ENCODE data around the gene SLC35F3.

The SLC35F3 gene

DNA sequence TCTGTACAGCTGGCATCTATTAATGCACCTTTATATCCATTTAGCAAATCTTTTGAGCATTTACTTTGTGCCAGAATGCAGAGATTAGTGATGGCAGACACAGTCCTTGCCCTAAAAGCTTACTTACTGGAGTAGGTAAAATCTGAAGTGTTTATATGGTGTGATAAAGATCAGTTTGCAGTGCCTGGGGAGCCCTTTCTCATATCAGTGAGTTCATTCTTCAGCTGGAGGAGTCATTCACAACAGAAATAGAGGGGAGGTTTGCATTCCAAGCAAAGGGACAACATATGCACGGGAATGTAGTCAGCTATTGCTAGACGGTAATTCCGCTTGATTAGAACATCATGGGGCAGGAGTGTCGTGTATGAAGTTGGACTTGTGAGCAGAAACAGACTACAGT lies 8.4 kb downstream of the SLC35F3 start:
- DNase-seq, result no peak

GRCh38 chr1:233916706-233917105 lies 12.2 kb downstream of the SLC35F3 start:
- no peak for DNase-seq

GRCh38 chr1:233919786-233920185 lies 15.3 kb downstream of the SLC35F3 start:
- no peak for DNase-seq

- no peak for DNase-seq
Measured at GRCh38 chr1:233928123-233928522, 23.6 kb downstream of the SLC35F3 start.

DNA sequence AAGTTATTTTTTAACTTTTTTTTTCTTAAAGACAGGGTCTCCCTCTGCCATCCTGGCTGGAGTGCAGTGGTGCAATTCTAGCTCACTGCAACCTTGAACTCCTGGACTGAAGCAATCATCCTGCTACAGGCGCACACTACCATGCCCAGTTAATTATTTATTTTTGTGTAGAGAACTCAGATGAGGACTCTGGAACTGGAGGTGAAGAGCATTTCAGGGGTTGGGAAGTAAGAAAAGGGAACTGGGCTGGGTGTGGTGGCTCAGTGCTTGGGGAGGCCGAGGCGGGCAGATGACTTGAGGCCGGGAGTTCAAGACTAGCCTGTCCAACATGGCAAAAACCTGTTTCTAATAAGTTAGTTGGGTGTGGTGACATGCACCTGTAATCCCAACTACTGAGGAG lies 28.9 kb downstream of the SLC35F3 start:
- no peak for DNase-seq

- DNase-seq, result no peak
Measured at GRCh38 chr1:233935297-233935868, 30.9 kb downstream of the SLC35F3 start.

- DNase-seq, result no peak
Measured at GRCh38 chr1:233936422-233936821, 31.9 kb downstream of the SLC35F3 start.

DNA sequence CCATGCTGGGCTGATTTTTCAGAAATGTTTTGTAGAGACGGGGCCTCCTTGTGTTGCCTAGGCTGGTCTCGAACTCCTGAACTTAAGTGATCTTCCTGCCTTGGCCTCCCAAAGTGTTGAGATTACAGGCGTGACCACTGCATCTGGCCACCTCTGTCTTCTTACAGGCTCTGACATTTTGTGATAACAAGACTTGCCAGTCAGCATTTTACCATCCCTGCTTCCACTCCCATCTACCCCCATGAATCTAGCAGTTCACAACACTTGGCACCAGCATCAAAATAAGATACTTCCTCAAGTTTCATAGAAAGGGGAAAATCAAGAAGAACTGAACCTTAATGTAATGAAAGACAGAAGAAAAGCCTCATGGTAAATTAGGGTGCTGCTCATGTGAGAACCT lies 32.4 kb downstream of the SLC35F3 start:
- DNase-seq, result no peak

GRCh38 chr1:233938476-233938875 lies 34.0 kb downstream of the SLC35F3 start:
- DNase-seq, result no peak

DNA sequence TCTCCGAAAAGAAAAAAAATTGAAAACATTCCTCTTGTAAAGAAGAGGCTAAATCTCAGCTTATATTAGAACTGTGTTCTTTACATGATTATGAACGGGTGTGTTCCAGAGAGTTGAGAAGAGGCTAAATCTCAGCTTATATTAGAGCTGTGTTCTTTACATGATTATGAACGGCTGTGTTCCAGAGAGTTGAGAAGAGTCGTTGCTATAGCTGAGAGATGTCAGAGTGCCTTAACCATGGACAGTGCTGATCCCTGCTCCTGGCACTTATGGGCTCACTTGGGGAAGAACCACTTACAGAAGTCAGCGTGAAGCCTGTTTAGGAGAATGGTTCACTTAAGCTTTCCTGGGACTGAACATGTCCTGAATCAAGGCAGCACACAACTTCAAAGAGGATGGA lies 35.0 kb downstream of the SLC35F3 start:
- no peak for DNase-seq

GRCh38 chr1:233940908-233941307 lies 36.4 kb downstream of the SLC35F3 start:
- DNase-seq, result no peak

- DNase-seq, result no peak
Measured at GRCh38 chr1:233944601-233945000, 40.1 kb downstream of the SLC35F3 start.

DNA sequence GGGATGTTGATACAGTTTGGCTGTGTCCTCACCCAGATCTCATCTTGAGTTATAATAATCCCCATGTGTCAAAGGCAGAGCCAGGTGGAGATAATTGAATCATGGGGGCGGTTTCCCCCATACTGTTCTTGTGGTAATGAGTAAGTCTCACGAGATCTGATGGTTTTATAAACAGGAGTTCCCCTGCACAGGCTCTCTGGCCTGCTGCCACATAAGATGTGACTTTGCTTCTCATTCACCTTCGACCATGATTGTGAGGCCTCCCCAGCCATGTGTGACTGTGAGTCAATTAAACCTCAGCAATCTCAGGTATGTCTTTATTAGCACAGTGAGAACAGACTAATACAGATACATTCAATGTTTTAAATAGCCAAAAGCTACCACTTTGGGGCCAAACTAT lies 41.1 kb downstream of the SLC35F3 start:
- DNase-seq, result no peak

- DNase-seq, result no peak
Measured at GRCh38 chr1:233945979-233946378, 41.5 kb downstream of the SLC35F3 start.

GRCh38 chr1:233946724-233947123 lies 42.2 kb downstream of the SLC35F3 start:
- DNase-seq, result no peak

DNA sequence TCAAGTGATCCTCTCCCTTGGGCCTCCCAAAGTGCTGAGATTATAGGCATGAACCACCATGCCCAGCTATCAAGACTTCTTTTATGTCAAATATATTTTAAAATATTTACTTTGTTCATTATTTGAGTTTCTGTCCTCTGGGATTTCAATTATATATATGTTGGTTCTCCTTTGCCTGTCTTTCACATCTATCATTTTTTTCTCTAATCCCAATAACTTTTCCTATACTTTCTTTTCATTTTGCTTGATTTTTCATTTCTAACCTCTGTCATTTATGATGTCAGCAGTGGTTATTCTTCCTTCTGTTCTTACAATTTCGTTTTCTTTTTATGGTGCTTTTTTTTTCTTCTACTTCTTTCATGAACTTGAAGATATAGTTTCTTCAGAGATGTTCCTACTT lies 47.3 kb downstream of the SLC35F3 start:
- DNase-seq, result no peak

DNA sequence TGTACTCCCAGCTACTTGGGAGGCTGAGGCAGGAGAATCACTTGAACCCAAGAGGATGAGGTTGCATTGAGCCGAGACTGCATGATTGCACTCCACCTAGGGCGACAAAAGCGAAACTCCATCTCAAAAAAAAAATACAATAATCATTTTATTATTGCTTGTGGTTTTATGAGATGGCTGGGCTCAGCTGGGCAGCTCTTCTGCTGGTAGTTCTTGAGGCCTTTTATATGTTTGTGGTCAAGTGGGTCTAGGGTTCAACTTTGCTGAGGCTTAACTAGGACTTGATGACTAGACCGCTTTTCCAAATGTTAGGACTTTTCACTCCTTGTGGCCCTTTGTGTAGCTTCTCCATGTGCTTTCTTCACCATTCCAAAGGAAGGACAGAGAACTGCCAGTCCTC lies 53.2 kb downstream of the SLC35F3 start:
- no peak for DNase-seq

DNA sequence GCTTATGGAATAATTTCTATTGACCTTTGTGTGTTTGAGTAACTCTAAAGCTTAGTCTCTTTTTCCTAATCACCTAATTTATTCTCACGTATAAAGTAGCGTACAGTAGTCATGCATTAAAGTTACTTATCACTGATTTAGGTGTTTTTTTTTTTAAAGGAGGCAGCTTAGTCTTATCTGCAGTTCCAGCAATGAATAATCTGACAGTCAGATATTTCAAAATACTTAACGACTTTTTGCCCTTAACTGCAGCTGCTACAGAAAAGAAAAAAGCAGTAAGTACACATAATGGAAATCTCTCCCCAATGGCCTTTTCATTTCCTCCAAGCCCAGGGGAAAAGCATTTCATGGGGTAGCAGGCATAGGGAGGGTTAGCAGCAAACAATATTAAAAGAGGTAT lies 54.6 kb downstream of the SLC35F3 start:
- no peak for DNase-seq

DNA sequence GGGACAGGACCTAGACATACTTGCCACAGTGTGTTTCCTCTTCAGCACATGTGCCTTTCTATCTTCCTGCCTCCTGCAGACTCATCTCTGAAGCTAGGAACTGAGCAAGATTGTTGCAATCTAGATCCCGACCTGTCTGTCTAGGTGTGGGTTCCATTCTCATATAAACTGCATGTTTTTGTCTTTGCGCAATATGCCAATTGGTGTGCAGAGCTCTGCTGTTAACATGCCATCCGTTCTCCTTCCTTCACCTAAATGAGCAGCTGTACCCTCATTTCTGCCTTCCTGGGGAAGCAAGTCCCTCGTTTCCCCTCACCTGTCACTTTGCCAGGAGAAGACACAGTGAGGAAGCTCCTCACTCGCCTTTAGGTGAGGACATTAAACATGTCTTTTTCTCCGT lies 55.5 kb downstream of the SLC35F3 start:
- no peak for DNase-seq

DNA sequence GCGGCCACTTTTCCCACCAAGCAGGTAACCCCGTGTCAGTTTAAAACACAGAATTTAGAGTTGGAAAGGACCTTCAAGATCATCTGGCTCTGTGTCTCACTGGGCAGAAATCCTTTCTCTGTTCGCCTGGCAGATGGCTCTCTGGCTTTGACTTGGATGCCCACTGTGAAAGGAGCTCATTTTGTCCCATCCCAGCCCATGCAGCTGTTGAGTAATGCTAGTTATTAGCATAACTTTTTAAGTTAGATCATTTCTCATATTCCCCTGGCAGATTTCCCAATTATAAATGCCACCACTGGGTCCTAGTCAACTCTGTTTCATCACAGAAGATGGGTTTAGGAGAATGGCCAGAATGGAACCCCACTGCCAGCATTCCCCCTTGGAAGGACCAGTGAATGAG lies 55.9 kb downstream of the SLC35F3 start:
- no peak for DNase-seq

DNA sequence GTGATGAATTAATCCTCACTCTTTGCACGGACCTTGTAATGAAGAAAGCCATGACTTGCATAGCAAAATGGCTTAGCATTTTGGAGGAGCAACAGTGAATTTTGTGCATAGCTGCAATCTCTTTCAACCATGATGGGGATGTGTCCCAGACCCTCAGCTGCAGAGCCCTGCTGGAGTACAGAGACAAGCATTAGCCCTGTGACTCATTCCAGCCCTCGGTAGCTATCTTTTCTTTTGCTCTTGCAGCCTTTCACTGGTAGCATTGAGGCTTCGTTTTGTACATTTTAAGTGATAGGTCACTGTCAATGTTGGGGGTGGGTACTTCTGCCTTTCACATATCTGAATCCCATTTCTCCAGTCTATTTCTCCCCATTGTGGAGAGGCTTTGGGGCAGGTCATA lies 58.4 kb downstream of the SLC35F3 start:
- no peak for DNase-seq

- DNase-seq, result no peak
Measured at GRCh38 chr1:233965856-233966255, 61.4 kb downstream of the SLC35F3 start.

- no peak for DNase-seq
Measured at GRCh38 chr1:233971753-233972152, 67.3 kb downstream of the SLC35F3 start.

GRCh38 chr1:233972563-233972950 lies 68.1 kb downstream of the SLC35F3 start:
- DNase-seq, result no peak

GRCh38 chr1:233972951-233973635 lies 68.6 kb downstream of the SLC35F3 start:
- DNase-seq, result no peak

Measured in CD4-positive, alpha-beta T cell treated with Interleukin-15 for 1 hour (primary cell).